DMS53 treated with DMSO at 0.1 percent for 48 hours (cell line): ENCODE data around the gene FIBCD1.

Source experiments
- DNase-seq: peaks from one replicate; lab custom pipeline; 2025; ENCODE audit not compliant: unreplicated experiment; lab: John Stamatoyannopoulos, UW

FIBCD1 gene

GRCh38 chr9:130862747-130863146, 76.3 kb downstream of the FIBCD1 start:
- DNase-seq = no peak

DNA sequence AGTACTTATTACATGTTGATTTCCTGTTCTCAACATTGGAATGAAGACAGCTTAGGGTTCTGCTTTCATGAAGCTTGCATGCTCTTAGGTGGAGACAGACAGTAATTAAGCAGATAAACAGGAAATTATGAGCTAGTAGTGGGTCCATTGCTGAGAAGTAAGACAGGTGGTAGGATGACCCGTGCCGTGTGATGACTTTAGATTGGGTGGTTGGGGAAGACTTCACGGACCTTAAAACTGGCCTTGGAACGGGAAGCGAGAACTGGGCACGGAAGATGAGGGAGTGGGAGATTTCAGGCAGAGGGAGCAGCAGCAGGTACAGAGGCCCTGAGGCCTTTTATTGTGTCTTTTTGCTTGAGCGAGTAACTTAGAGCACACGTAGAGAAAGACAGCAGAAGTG, 76.8 kb downstream of the FIBCD1 start:
- DNase-seq = no peak

DNA sequence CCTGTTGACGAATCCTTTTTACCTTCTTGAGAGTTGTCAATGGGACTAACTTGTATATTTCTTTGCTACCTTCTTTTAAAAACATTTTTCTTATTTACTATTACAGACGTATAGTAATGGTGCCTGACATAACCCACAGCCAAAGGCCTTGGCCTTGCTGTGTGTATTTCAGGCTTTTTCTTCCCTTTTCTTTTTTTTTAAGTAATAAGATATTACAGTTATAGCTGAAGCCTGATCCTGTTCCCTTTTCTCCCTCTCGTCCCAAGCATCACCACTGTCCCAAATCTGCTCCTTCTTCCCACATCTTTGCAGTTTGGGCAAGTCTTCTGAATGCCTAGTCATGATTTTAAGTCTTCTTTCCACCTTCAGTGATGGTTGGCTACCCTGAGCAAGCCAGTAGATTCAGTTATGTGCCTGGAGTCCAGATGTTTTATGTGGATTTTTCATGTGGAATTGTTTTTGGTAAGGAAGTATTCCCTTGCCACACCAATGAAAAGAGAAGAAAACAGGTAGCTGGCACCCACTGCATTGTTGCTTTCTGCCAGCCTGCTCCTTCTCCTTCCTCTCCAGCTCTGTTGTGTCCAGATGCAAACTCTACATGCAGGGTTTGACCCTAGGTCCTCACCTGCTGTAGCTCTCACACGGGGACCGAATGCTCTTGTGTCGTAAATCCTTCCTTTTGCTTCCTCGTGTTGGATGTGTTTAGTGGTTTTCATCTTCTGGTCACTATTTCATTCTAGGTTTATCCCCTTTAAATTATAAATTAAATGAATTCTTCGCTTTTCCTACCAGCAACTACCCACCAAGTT, 77.5 kb downstream of the FIBCD1 start:
- DNase-seq = no peak

GRCh38 chr9:130860458-130861316, 78.4 kb downstream of the FIBCD1 start:
- DNase-seq = no peak

GRCh38 chr9:130858739-130859705, 80.0 kb downstream of the FIBCD1 start:
- DNase-seq = no peak

GRCh38 chr9:130857864-130858738, 80.9 kb downstream of the FIBCD1 start:
- no peak for DNase-seq

GRCh38 chr9:130856474-130856873, 82.6 kb downstream of the FIBCD1 start:
- DNase-seq = no peak

DNA sequence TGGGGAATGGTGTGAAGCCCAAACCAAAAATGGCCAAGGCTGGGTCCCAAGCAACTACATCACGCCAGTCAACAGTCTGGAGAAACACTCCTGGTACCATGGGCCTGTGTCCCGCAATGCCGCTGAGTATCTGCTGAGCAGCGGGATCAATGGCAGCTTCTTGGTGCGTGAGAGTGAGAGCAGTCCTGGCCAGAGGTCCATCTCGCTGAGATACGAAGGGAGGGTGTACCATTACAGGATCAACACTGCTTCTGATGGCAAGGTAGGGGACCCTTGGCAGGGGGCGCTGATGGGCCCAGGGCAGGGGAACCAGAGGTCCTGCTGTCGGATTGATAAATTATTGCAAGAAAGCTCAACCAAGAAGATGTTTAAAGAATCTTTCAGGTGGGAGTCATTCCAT, 84.2 kb downstream of the FIBCD1 start:
- no peak for DNase-seq

DNA sequence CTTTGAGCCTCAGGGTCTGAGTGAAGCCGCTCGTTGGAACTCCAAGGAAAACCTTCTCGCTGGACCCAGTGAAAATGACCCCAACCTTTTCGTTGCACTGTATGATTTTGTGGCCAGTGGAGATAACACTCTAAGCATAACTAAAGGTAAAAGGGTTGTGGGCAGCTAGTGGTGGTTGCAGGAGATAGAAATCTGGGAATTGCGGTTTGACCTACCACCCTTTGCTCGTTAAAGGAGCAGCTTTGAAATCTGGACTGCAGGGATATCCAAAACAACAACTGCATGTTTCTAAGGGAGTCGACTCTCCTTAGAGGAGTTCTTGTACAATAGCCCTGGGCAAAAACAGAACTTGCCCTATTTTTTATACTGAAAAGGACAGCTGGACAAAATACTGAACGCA, 85.0 kb downstream of the FIBCD1 start:
- DNase-seq = no peak

DNA sequence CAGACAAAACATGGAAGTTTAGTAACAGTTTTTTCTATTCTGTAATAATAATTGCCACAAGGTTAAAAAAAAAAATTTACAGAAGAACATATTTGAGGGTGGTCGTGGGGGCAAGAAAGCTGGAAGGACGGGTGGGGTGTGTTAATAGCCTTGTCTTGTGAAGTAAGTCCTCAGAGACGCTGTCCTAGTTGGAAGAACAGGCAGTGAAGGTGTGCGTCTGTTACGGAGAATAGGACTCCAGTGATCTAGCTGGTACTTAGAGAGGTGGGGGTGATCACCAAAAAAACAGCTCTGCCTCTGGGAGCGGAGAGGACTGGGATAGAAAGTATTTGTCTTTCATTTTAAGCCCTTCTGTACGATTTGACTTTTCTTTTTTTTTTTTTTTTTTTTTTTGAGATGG, 86.2 kb downstream of the FIBCD1 start:
- no peak for DNase-seq
